A549 treated with dexamethasone at 1 μM for 4 hours (cell line): ENCODE data around the gene DTYMK. TPM values are rescaled to one million over a fixed set of nuclear protein-coding genes. Genes with fewer than 3 reads are reported as not detected.

Source experiments
- total RNA-seq: library from RNA; stranded (reverse); fragments of 200-300 nt; extraction: Qiagen RNA extraction; gene quantifications from 5 replicates; pipeline ENCODE4 v1.2.3, GENCODE V29; 2022

The DTYMK gene
- 111 to 129 TPM (median 113 TPM) in 5 replicates for total RNA-seq

GRCh38 chr2:241686650-241687425, at the start of gene DTYMK:
TSS of gene DTYMK (minus strand) at chr2:241686815. CDS start at chr2:241686783, 32 bp downstream.

GRCh38 chr2:241734467-241735208, 48.0 kb upstream of the DTYMK start, which contains the start of gene D2HGDH:
TSS of gene D2HGDH (plus strand) at chr2:241734630. CDS start at chr2:241735225, 595 bp downstream.

GRCh38 chr2:241701399-241702154, 15.0 kb upstream of the DTYMK start, which contains the start of gene ING5:
TSS of gene ING5 (plus strand) at chr2:241702039. CDS start at chr2:241702066, 27 bp downstream.

GRCh38 chr2:241637018-241637794, 49.4 kb downstream of the DTYMK start, which contains the start of the genes ATG4B and THAP4:
TSS of gene ATG4B (plus strand) at chr2:241637693. CDS start at chr2:241637715, 22 bp downstream.
TSS of gene THAP4 (minus strand) at chr2:241637158. CDS start at chr2:241637017, 141 bp downstream.

Other genes starting within 250 kb of the DTYMK start
- 81.1 to 126 TPM (median 115 TPM) in 5 replicates for gene STK25, start 178.2 kb downstream of the DTYMK start, total RNA-seq
- gene BOK, start 128.1 kb downstream of the DTYMK start, total RNA-seq: 27.5 to 36.8 TPM (median 32.0 TPM) in 5 replicates
- 61.5 to 88.4 TPM (median 82.3 TPM) in 5 replicates for gene THAP4, start 49.7 kb downstream of the DTYMK start, total RNA-seq
- 46.5 to 61.0 TPM (median 51.5 TPM) in 5 replicates for gene ATG4B, start 49.1 kb downstream of the DTYMK start, total RNA-seq
- 21.3 to 26.7 TPM (median 23.5 TPM) in 5 replicates for gene ING5, start 15.2 kb upstream of the DTYMK start, total RNA-seq
- gene D2HGDH, start 47.8 kb upstream of the DTYMK start, total RNA-seq: 5.1 to 10.6 TPM (median 8.5 TPM) in 5 replicates
- 0.15 to 0.27 TPM (median 0.25 TPM) in 5 replicates for gene GAL3ST2, start 90.0 kb upstream of the DTYMK start, total RNA-seq
- 0.25 to 0.34 TPM (median 0.27 TPM) in 4 of 5 replicates, not detected in the other for gene NEU4, start 122.4 kb upstream of the DTYMK start, total RNA-seq
- gene PDCD1, start 172.1 kb upstream of the DTYMK start, total RNA-seq: 0.03 TPM in 1 of 5 replicates, not detected in the others
- not detected in 5 replicates for gene RTP5, start 182.9 kb upstream of the DTYMK start, total RNA-seq